NCI-H1092 treated with DMSO at 0.1 percent for 48 hours (cell line): ENCODE results near the gene CACNA1C.
A peak's percentile ranks its signal among the peaks of the same experiment; 100 is the strongest.

Source experiments
- DNase-seq: peaks from one replicate; lab custom pipeline; 2025; lab: John Stamatoyannopoulos, UW

The CACNA1C gene

GRCh38 chr12:2627076-2627834, 574.5 kb downstream of the CACNA1C start:
- DNase-seq, result peak; percentile 25

DNA sequence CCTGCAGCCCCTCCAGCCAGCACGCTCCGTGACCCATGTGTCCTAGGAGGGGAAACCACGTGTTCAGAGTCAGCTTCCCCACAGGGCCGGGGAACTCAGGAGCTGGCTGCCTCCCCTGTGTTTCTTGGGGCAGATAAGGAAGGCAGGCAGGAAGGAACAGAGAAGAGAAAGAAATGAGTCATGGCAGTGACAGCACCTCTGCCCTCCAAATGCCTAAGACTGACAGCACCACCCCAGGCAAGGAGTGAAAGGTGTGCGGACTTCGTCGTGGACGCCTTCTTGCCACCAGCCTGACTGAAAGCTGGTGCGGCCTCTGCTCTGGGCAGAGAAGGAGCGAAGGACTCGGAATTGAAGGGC, 575.0 kb downstream of the CACNA1C start:
- no peak for DNase-seq

GRCh38 chr12:2628401-2628800, 575.6 kb downstream of the CACNA1C start:
- no peak for DNase-seq

DNA sequence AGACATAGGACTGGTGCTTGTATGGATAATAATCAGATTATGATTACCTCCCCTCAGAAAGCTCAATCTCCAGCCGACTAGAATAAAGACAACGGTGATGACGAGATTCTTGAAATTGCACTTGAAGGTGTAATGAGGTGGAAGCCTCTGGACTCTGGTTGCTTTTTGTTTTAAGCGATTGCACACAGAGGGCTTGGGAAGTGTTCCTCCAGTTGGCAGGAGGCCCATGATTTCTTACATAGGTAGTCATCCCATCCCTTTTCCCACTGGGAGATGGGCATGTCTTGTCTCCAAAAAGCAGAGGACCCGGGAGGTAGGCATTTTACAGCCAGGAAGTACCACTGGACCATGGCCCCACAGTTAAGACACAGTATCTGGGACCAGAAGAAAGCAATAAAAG, 576.3 kb downstream of the CACNA1C start:
- DNase-seq, result no peak

GRCh38 chr12:2631653-2632350, 579.0 kb downstream of the CACNA1C start:
- no peak for DNase-seq

- no peak for DNase-seq
Observed at GRCh38 chr12:2633176-2633824, 580.5 kb downstream of the CACNA1C start.

DNA sequence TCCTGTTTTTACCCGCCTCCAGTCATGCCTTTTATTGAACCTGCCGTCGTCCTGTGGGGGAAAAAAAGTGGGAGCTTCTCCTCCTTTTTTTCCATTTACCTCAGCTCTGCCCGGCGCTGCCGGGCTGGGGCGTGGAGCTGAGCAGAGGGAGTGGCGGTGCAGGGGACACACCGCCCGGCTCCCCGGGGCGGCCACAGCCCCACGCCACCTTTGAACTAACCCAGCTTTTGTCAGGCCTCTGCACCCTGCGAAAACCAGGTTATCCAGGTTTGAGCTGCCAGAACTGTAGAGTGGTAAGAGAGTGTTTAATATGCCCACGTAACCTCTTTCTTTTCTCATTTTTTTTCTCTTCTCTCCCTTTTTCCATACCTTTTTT, 581.0 kb downstream of the CACNA1C start:
- no peak for DNase-seq

DNA sequence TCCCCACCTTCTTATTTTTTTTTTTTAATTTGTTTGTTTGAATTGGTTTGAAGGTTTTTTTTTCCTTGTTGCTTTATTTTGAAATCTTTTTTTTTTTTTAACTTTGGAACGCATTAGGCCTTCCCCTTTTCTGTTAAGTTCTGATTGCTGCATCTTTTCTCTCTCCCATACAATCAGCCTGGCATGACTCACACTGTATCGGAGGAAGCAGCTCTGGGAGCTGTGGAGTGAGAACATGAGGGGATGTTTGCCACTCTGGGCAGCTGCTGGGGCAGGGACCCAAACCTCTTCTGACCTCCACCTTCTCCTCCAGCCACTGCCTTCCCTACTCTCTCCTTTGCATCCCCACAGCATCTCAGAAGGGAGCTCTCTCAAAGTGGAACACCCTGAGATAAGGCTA, 581.7 kb downstream of the CACNA1C start:
- no peak for DNase-seq

- DNase-seq, result no peak
Observed at GRCh38 chr12:2636741-2637340, 584.1 kb downstream of the CACNA1C start.

GRCh38 chr12:2637371-2637770, 584.6 kb downstream of the CACNA1C start:
- DNase-seq, result no peak

DNA sequence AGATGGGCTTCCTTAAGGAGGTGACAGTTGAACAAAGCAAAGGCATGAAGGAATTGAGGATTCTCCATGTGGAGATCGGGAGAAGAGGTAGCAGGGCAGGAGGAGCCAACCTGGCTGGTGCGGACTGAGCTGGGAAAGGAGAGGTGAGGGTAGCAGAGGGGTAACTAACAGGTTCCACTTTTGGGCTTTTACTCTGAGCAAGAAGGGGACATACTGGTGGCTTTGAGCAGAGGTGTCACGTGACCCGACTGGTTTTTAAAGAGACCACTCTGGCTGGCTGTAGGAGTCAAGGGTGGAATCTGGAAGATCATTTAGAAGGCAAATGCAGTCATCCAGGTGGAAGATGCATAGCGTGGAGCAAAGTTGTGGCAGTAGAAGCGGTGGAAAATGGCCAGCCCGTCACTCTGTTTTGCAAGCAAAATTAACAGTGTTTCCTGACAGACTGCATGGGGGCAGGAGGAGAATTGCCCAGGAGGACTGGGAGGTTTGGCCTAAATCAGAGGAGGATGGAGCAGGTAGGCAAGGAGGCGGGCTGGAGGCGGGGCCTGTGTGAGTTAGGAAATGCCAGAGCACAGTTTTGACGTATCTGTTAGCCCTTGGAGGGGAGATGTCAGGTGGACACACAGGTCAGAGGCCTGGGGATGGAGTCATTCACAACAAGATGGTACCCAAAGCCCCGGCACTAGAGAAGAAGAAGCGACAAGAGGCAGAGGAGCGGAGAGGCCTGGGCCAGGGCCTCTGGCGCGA, 585.7 kb downstream of the CACNA1C start:
- DNase-seq, result no peak

DNA sequence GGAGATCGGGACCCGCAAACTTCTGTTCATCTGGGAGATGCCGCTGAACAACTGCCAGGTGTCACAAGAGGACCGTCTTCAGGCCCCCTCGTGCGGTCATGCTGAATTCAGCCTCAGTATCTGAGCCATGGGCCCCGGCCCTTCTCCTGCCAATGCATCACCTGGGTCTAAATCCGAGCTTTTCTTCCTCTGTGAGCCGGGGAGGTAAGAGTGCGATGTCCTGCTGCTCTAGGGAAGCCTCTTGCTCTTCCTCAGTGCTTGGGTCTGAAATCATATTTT, 586.2 kb downstream of the CACNA1C start:
- no peak for DNase-seq

GRCh38 chr12:2640281-2640680, 587.5 kb downstream of the CACNA1C start:
- DNase-seq, result no peak

GRCh38 chr12:2640709-2641108, 587.9 kb downstream of the CACNA1C start:
- DNase-seq, result no peak

GRCh38 chr12:2641207-2641606, 588.4 kb downstream of the CACNA1C start:
- no peak for DNase-seq

- DNase-seq, result no peak
Observed at GRCh38 chr12:2641761-2642160, 589.0 kb downstream of the CACNA1C start.

DNA sequence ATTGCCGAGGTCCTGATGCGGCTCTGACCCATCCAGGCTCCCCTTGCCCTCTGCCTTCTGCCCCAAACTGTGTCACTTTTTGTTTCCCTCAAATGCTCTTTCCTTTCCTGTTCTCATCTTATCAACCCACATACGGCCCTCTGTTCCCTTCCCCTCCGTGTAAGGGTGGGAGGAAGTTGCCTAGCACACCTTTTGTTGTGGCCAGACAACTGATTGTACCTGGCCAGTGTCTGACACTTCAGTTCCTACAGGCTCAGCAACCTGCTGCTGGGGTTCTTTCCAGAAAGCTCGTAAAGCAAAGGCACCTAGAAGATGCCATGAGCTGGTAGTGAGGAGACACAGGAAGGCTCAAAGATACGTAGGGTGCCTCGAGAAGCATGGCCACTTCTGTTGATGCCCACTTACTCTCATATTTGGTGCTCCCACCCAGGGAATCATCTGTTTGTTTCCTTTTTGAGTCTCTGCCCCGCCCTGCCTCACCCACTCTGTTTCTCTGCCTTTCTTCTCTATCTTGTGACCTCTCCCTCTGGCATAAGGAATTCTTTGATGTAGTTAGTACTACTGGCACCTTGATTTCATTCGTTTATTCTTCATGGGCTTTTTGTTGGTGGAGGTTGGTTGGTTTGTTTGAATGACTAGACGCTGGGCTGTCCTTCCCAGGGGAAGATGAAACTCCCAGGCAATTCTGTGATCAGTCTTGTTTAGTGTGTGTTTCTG, 589.5 kb downstream of the CACNA1C start:
- no peak for DNase-seq

DNA sequence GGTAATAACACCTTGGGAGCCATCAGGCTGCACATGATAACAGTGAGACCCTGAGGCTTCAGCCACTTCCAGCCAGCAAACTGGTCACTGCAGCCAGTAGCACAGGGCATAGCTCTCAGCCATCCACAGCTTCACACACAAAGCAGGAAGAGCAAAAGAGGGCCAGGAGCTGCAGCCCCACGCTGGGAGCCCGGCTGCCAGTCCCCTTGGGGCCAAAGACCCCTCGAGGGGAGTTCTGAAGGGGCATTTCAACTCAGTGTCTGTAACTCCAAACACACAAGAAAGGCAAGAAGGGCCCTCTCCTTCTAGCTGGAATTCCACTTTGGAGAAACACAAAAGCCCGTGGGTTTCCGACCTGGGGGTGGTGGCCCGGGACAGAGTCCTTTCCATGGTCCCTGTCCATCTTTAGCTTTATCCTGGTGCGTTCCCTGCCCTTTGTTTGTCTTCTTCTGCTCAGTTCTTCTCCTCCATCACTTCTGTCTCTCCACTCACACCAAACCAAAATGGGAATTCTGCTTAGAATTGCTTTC, 590.2 kb downstream of the CACNA1C start:
- DNase-seq, result no peak

- no peak for DNase-seq
Observed at GRCh38 chr12:2643576-2644135, 590.9 kb downstream of the CACNA1C start.

DNA sequence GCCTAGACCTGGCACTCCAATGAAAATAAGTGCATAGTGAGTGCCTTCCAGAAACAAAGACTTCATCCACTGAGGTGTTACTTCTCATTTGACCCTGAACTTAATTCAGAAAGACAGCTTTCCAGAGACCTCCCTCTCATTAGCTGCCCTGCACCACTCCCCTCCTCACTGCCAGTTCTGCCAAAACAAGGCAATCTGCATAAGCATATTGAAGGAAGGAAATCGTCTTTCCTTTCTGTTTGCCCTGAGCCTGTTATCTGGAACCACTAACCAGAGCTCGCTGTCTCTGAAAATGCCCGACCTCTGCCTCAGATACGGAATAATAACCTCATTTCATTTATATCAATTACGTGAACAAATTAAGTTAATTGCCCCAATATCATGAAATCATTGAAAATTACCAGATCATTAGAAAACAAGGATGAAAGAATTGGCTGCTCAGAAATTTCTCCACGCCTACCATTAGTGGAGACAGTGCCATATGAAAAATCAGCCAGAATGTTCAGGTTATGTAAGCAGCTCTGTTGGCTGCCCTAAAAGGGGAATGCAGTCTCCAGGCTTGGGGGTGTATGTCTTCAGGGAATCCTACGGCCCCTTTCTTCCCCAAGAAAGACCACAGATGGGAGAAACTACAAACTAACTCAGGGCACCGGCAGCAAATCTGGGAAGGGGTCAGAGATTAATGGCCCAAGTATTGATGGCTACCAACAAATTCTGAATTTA, 592.1 kb downstream of the CACNA1C start:
- DNase-seq, result no peak
